Measurements from ENCODE around the gene KIF23.

GRCh38 chr15:69398491-69398891 lies 15.7 kb upstream of the KIF23 start:
- TF ChIP-seq CTCF (IDR thresholded peaks at IDR 0.05) (no peak), POLR2AphosphoS5 (IDR thresholded peaks at IDR 0.05) (no peak)
